Endothelial cell of umbilical vein (primary cell): ENCODE measurements around the gene ATP1B2. TPM values are rescaled to one million over a fixed set of nuclear protein-coding genes. Genes with fewer than 3 reads are reported as not detected.

Experiments used
- BruUV-seq: library from RNA; stranded (reverse); fragments of 400-500 nt; replicated peaks from 2 replicates; lab custom pipeline; 2021; lab: Mats Ljungman, UMichigan
- CTCF ChIA-PET: fragments of 300-600, 350-600 bp; sonication (Branson Sonifier 250); formaldehyde crosslinking; loops from one replicate; lab custom pipeline; 2021; ENCODE audit warnings: antibody characterized with exemption, inconsistent platforms; lab: Charles Lee
- POLR2A ChIA-PET: fragments of 300-600, 350-600 bp; sonication (Branson Sonifier 250); formaldehyde crosslinking; loops from one replicate; lab custom pipeline; 2021; ENCODE audit warnings: antibody characterized with exemption, inconsistent platforms; lab: Charles Lee
- DNase-seq: peaks from one replicate; pipeline ENCODE4 v3.0.0-alpha.2; 2011; ENCODE audit warnings: low read depth, low spot score
- FAIRE-seq: peaks from 2 replicates; lab custom pipeline; 2011; peaks lifted over from hg19 to GRCh38; lab: Jason Lieb, UNC
- H2AFZ ChIP-seq: 2 replicates; pipeline ENCODE4 v1.6.0; 2012; ENCODE audit warnings: low read depth, low read length, control low read depth, inconsistent platforms
- H3K27ac ChIP-seq: 2 replicates; pipeline ENCODE4 v1.5.1; 2011; ENCODE audit warnings: low read depth, mild to moderate bottlenecking, control low read depth, low read length, moderate library complexity; ENCODE audit not compliant: insufficient read depth
- H3K27me3 ChIP-seq, 2 experiments: 2 replicates each; pipeline versions ENCODE4 v1.6.0 to v1.6.1; 2011; ENCODE audit warnings: low read length in 2 of 2, mixed read lengths in 1 of 2; ENCODE audit not compliant: control insufficient read depth in 2 of 2, insufficient read depth in 2 of 2
- H3K36me3 ChIP-seq, 2 experiments: 2 replicates in 1 of 2; 3 replicates in 1 of 2; pipeline ENCODE4 v1.5.1; 2011; ENCODE audit warnings: low read length in 2 of 2, mild to moderate bottlenecking in 1 of 2, moderate library complexity in 1 of 2; ENCODE audit not compliant: control insufficient read depth in 2 of 2, insufficient read depth in 2 of 2; ENCODE audit errors: extremely low read depth in 1 of 2
- H3K4me1 ChIP-seq: 3 replicates; pipeline ENCODE4 v1.5.1; 2011; ENCODE audit warnings: mild to moderate bottlenecking, low read length; ENCODE audit not compliant: control insufficient read depth, insufficient read depth; ENCODE audit errors: extremely low read depth
- H3K4me2 ChIP-seq: 2 replicates; pipeline ENCODE4 v1.6.1; 2011; ENCODE audit warnings: low read length, control low read depth, mixed read lengths; ENCODE audit not compliant: insufficient read depth
- H3K4me3 ChIP-seq, 3 experiments: fragments of 200-600 bp in 1 of 3; sonication (generic), shearing (Covaris generic) in 1 of 3; replicated peaks in 1 of 3; 2 replicates each; pipeline ENCODE4 v1.5.1; 2011 to 2016; ENCODE audit warnings: control low read depth in 3 of 3, low read length in 3 of 3, mild to moderate bottlenecking in 2 of 3, inconsistent platforms in 1 of 3, low read depth in 1 of 3, moderate library complexity in 1 of 3; ENCODE audit not compliant: insufficient read depth in 1 of 3
- H3K79me2 ChIP-seq: 2 replicates; pipeline ENCODE4 v1.6.0; 2012; ENCODE audit warnings: low read length, inconsistent platforms; ENCODE audit not compliant: control insufficient read depth, insufficient read depth
- H3K9ac ChIP-seq: replicated peaks from 2 replicates; pipeline ENCODE3; 2011; ENCODE audit warnings: low read length, control low read depth; ENCODE audit not compliant: insufficient read depth; ENCODE audit errors: extremely low read depth
- H3K9me1 ChIP-seq: replicated peaks from 3 replicates; pipeline ENCODE4 v1.6.0; 2011; ENCODE audit warnings: mild to moderate bottlenecking, low read length; ENCODE audit not compliant: control insufficient read depth, insufficient read depth; ENCODE audit errors: extremely low read depth
- H3K9me3 ChIP-seq: replicated peaks from 2 replicates; pipeline ENCODE4 v1.5.1; 2012; ENCODE audit warnings: low read length, inconsistent platforms; ENCODE audit not compliant: control insufficient read depth, insufficient read depth
- H4K20me1 ChIP-seq: replicated peaks from 2 replicates; pipeline ENCODE3; 2011; ENCODE audit warnings: mild to moderate bottlenecking, low read length; ENCODE audit not compliant: control insufficient read depth, insufficient read depth; ENCODE audit errors: extremely low read depth
- EZH2 ChIP-seq: IDR thresholded peaks from 2 replicates; pipeline ENCODE4 v1.6.1; 2012; ENCODE audit warnings: borderline replicate concordance, low read depth, mild to moderate bottlenecking, moderate library complexity, low read length, inconsistent platforms; ENCODE audit not compliant: severe bottlenecking
- FOS ChIP-seq: IDR thresholded peaks from 2 replicates; pipeline ENCODE4 v1.6.1; 2011; ENCODE audit warnings: mild to moderate bottlenecking, low read length, moderate library complexity, borderline replicate concordance; ENCODE audit not compliant: insufficient read depth
- GATA2 ChIP-seq: IDR thresholded peaks from 2 replicates; pipeline ENCODE4 v1.7.0; 2011; ENCODE audit warnings: low read depth, mild to moderate bottlenecking, moderate library complexity, mixed read lengths, low read length; ENCODE audit not compliant: insufficient read length, insufficient read depth
- JUN ChIP-seq: IDR thresholded peaks from 2 replicates; pipeline ENCODE4 v1.6.1; 2011; ENCODE audit warnings: borderline replicate concordance, low read depth; ENCODE audit not compliant: insufficient read length, insufficient read depth
- MYC ChIP-seq: IDR thresholded peaks from one replicate; pipeline ENCODE4 v1.6.1; 2011; ENCODE audit warnings: mild to moderate bottlenecking, low read depth, low read length
- POLR2A ChIP-seq: IDR thresholded peaks from 2 replicates; pipeline ENCODE4 v1.6.1; 2012; ENCODE audit warnings: low read depth, mild to moderate bottlenecking, control low read depth, low read length
- POLR2AphosphoS5 ChIP-seq: IDR thresholded peaks from 2 replicates; pipeline ENCODE4 v1.6.1; 2012; ENCODE audit warnings: low read depth, mild to moderate bottlenecking, control low read depth, low read length, moderate library complexity; ENCODE audit not compliant: insufficient read depth
- dilution Hi-C: fragments of 300-500 bp; cut with MboI; formaldehyde crosslinking; loops from one replicate; pipeline ENCODE4 v1.15.0; 2019; ENCODE audit warnings: low sequenced_read_pairs; ENCODE audit not compliant: extremely low pct_ligation_motif_present
- intact Hi-C: fragments of 100-400 bp; cut with micrococcal nuclease; formaldehyde crosslinking; loops from one replicate; pipeline ENCODE4 v1.10.0; 2022
- polyA plus RNA-seq, 4 experiments: library from polyadenylated mRNA; depleted of rRNA in 3 of 4; stranded (reverse) in 3 of 4; unstranded in 1 of 4; fragments of >200 nt; gene quantifications; 2 replicates each; pipeline versions ENCODE4 v1.2.1 to v1.2.3, GENCODE V29; 2011 to 2012; ENCODE audit warnings: missing spikeins in 1 of 4
- total RNA-seq: library from RNA; stranded (reverse); gene quantifications from 2 replicates; pipeline ENCODE4 v1.2.3, GENCODE V29; 2021
- TF ChIP-seq, protein P1 (sequence below): IDR thresholded peaks from 2 replicates; pipeline ENCODE4 v1.6.1; 2011; ENCODE audit not compliant: insufficient read depth, insufficient read length
- TF ChIP-seq, protein P2 (sequence below), 2 donors: IDR thresholded peaks; 1 replicate in 1 of 2; 2 replicates in 1 of 2; pipeline ENCODE4 v1.5.1; 2011; ENCODE audit warnings: low read length in 2 of 2, mild to moderate bottlenecking in 2 of 2, moderate library complexity in 2 of 2, control low read depth in 1 of 2, inconsistent platforms in 1 of 2, low read depth in 1 of 2; ENCODE audit not compliant: insufficient read depth in 1 of 2; ENCODE audit errors: extremely low read depth in 1 of 2

The ATP1B2 gene
- total and polyA plus RNA-seq, 2 donors (not counting 3 experiments of a cell fraction or from before 2014, with no cell fraction given): 0.06 TPM; not detected in 1

DNA sequence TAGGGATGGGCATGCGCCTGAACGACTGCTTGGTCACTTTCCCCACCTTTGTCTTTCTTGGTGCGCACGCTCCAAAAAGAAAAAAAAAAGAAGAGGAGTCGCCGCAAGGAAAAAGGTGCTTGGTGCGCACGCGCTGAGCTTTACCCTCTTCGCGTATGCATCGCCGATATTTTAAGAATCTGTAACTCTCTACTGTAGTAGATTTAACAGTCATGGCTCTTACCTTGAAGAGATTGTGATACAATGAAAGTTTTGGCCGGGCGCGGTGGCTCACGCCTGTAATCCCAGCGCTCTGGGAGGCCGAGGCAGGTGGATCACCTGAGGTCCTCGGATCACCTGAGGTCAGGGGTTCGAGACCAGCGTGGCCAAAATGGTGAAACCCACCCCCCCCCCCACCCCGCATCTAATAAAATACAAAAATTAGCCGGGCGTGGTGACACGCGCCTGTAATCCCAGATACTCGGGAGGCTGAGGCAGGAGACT lies 35.4 kb upstream of the ATP1B2 start:
- no TSS peak for BruUV-seq
- DNase-seq (no peak), FAIRE-seq (no peak)
- Histone ChIP-seq H3K4me1 (peaks cover 24% of the 10 kb centered on the region), H3K27me3 (no peaks in the 10 kb centered on the region), H3K79me2 (peaks cover 39% of the 10 kb centered on the region), H3K9ac (peak overlapping the region; percentile 29), H3K9me3 (no peaks in the 10 kb centered on the region), H3K4me2 (peak overlapping the region; percentile 70), H4K20me1 (peaks cover 3% of the 10 kb centered on the region), H3K4me3 (peak overlapping the region; percentile 10 to 61 (median 26)), H3K27ac (peak overlapping the region; percentile 15), H3K9me1 (no peaks in the 10 kb centered on the region), H2AFZ (peak overlapping the region; percentile 89), H3K36me3 (no peaks in the 10 kb centered on the region)
- no peak for TF ChIP-seq POLR2AphosphoS5
- no peak for TF ChIP-seq MYC
- TF ChIP-seq, protein P1, sequence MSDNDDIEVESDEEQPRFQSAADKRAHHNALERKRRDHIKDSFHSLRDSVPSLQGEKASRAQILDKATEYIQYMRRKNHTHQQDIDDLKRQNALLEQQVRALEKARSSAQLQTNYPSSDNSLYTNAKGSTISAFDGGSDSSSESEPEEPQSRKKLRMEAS: no peak
- no peak for TF ChIP-seq GATA2
- no peak for TF ChIP-seq FOS
- TF ChIP-seq POLR2A: no peak
- TF ChIP-seq JUN: no peak
- TF ChIP-seq, protein P2, sequence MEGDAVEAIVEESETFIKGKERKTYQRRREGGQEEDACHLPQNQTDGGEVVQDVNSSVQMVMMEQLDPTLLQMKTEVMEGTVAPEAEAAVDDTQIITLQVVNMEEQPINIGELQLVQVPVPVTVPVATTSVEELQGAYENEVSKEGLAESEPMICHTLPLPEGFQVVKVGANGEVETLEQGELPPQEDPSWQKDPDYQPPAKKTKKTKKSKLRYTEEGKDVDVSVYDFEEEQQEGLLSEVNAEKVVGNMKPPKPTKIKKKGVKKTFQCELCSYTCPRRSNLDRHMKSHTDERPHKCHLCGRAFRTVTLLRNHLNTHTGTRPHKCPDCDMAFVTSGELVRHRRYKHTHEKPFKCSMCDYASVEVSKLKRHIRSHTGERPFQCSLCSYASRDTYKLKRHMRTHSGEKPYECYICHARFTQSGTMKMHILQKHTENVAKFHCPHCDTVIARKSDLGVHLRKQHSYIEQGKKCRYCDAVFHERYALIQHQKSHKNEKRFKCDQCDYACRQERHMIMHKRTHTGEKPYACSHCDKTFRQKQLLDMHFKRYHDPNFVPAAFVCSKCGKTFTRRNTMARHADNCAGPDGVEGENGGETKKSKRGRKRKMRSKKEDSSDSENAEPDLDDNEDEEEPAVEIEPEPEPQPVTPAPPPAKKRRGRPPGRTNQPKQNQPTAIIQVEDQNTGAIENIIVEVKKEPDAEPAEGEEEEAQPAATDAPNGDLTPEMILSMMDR (IDR thresholded peaks at IDR 0.05; ENCODE audit: extremely low read depth in 1 of 2, insufficient read depth in 1 of 2, low read depth in 1 of 2, low read length in 2 of 2): no peak
- no peak for TF ChIP-seq EZH2
- dilution Hi-C loops: no loop called here
- ChIA-PET CTCF (interaction anchor here (0.7 to 2.0 kb wide), 6 partner anchors 12 to 102 kb away, joined by 4 to 11 read pairs (median 5); partner anchors contain the start of genes DNAH2, MPDU1, SAT2 and TP53), POLR2A (interaction anchor here (0.6 to 2.3 kb wide), 3 partner anchors 12 to 72 kb away, joined by 3 to 8 read pairs (median 7); partner anchors contain the start of genes SAT2, TP53 and WRAP53)
- intact Hi-C loops: loop anchor here (1.0 to 10.0 kb wide), 5 partner anchors 12 to 229 kb away; partner anchors contain the start of genes SAT2, SENP3 and WRAP53
